ENCODE measurements around the gene COL17A1.

- no peak for TF ChIP-seq SIN3A (IDR thresholded peaks at IDR 0.05; ENCODE audit: borderline replicate concordance, insufficient read depth, low read length)
- no peak for TF ChIP-seq POLR2AphosphoS5 (IDR thresholded peaks at IDR 0.05; ENCODE audit: low read depth, low read length)
- TF ChIP-seq, protein P1, sequence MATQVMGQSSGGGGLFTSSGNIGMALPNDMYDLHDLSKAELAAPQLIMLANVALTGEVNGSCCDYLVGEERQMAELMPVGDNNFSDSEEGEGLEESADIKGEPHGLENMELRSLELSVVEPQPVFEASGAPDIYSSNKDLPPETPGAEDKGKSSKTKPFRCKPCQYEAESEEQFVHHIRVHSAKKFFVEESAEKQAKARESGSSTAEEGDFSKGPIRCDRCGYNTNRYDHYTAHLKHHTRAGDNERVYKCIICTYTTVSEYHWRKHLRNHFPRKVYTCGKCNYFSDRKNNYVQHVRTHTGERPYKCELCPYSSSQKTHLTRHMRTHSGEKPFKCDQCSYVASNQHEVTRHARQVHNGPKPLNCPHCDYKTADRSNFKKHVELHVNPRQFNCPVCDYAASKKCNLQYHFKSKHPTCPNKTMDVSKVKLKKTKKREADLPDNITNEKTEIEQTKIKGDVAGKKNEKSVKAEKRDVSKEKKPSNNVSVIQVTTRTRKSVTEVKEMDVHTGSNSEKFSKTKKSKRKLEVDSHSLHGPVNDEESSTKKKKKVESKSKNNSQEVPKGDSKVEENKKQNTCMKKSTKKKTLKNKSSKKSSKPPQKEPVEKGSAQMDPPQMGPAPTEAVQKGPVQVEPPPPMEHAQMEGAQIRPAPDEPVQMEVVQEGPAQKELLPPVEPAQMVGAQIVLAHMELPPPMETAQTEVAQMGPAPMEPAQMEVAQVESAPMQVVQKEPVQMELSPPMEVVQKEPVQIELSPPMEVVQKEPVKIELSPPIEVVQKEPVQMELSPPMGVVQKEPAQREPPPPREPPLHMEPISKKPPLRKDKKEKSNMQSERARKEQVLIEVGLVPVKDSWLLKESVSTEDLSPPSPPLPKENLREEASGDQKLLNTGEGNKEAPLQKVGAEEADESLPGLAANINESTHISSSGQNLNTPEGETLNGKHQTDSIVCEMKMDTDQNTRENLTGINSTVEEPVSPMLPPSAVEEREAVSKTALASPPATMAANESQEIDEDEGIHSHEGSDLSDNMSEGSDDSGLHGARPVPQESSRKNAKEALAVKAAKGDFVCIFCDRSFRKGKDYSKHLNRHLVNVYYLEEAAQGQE (IDR thresholded peaks at IDR 0.05; ENCODE audit: insufficient read depth in 1 of 2, low read depth in 2 of 2, low read length in 2 of 2): no peak
- no peak for TF ChIP-seq TAF1 (IDR thresholded peaks at IDR 0.05; ENCODE audit: borderline replicate concordance, insufficient read depth, low read length)
These were observed 27.8 kb upstream of the COL17A1 start for GRCh38 chr10:104113376-104113956.

Measured in PFSK-1 (cell line).